WTC11 (cell line): Measurements from ENCODE around the gene WNT11. TPM values are rescaled to one million over a fixed set of nuclear protein-coding genes. Genes with fewer than 3 reads are reported as not detected.

Experiments used
- ATAC-seq: fragments of 200-7000 bp; cut with Tn5 transposase; 2 replicates; pipeline ENCODE4 v1.10.0; 2021; ENCODE audit warnings: mild to moderate bottlenecking, moderate library complexity
- CTCF ChIA-PET: fragments of 300-600 bp; sonication (Branson Sonifier 250); formaldehyde crosslinking; loops from one replicate; lab custom pipeline; 2021; ENCODE audit warnings: antibody characterized with exemption; lab: Charles Lee
- POLR2A ChIA-PET: fragments of 350-600 bp; sonication (Branson Sonifier 250); formaldehyde crosslinking; loops from one replicate; lab custom pipeline; 2021; ENCODE audit warnings: antibody characterized with exemption; lab: Charles Lee
- DNase-seq: peaks from one replicate; pipeline ENCODE4 v3.0.0; 2021; ENCODE audit warnings: low spot score
- H3K27ac Mint-ChIP-seq: 2 replicates; pipeline ENCODE4 v1.8.0; 2021; ENCODE audit warnings: mixed read lengths
- H3K27me3 Mint-ChIP-seq: 2 replicates; pipeline ENCODE4 v1.8.0; 2021; ENCODE audit warnings: low read depth, mild to moderate bottlenecking, moderate library complexity, mixed read lengths
- H3K36me3 Mint-ChIP-seq: 2 replicates; pipeline ENCODE4 v1.8.0; 2021; ENCODE audit warnings: mixed read lengths
- H3K4me1 Mint-ChIP-seq: 2 replicates; pipeline ENCODE4 v1.8.0; 2022; ENCODE audit warnings: mixed read lengths
- H3K4me3 Mint-ChIP-seq: 2 replicates; pipeline ENCODE4 v1.8.0; 2021; ENCODE audit warnings: mild to moderate bottlenecking, moderate library complexity, mixed read lengths
- H3K9me3 Mint-ChIP-seq: 2 replicates; pipeline ENCODE4 v1.8.0; 2021; ENCODE audit warnings: mixed read lengths
- AR ChIP-seq: fragments of 250-450 bp; sonication (Bioruptor Pico); IDR thresholded peaks from 2 replicates; pipeline ENCODE4 v1.9.0; 2021; ENCODE audit warnings: mild to moderate bottlenecking
- ATF2 ChIP-seq: sonication (generic); formaldehyde crosslinking; IDR thresholded peaks from 2 replicates; pipeline ENCODE4 v1.8.1; 2022; ENCODE audit warnings: low read depth, missing genetic modification reagents, borderline replicate concordance
- ATF3 ChIP-seq: sonication (generic); formaldehyde crosslinking; conservative IDR thresholded peaks from 2 replicates; pipeline ENCODE4 v1.8.1; 2022; ENCODE audit warnings: mild to moderate bottlenecking, missing genetic modification reagents
- ATF6 ChIP-seq: sonication (generic); formaldehyde crosslinking; IDR thresholded peaks from 2 replicates; pipeline ENCODE4 v1.8.1; 2023; ENCODE audit warnings: mild to moderate bottlenecking, missing genetic modification reagents
- E2F4 ChIP-seq: sonication (generic); formaldehyde crosslinking; IDR thresholded peaks from 2 replicates; pipeline ENCODE4 v1.8.1; 2022; ENCODE audit warnings: low read depth, mild to moderate bottlenecking, moderate library complexity, missing genetic modification reagents, borderline replicate concordance
- EMX1 ChIP-seq: fragments of 250-450 bp; sonication (Bioruptor Pico); IDR thresholded peaks from 2 replicates; pipeline ENCODE4 v1.8.0; 2021; ENCODE audit warnings: mild to moderate bottlenecking
- FOXJ3 ChIP-seq: sonication (generic); formaldehyde crosslinking; IDR thresholded peaks from 2 replicates; pipeline ENCODE4 v1.9.0; 2021; ENCODE audit warnings: missing genetic modification reagents, mild to moderate bottlenecking, borderline replicate concordance
- STAT6 ChIP-seq: sonication (generic); formaldehyde crosslinking; conservative IDR thresholded peaks from 2 replicates; pipeline ENCODE4 v1.8.1; 2023; ENCODE audit warnings: mild to moderate bottlenecking, low read depth, missing genetic modification reagents, moderate library complexity
- ZNF219 ChIP-seq: sonication (generic); formaldehyde crosslinking; IDR thresholded peaks from 2 replicates; pipeline ENCODE4 v1.8.0; 2023; ENCODE audit warnings: missing genetic modification reagents, mild to moderate bottlenecking, borderline replicate concordance
- ZNF423 ChIP-seq: fragments of 250-450 bp; sonication (Bioruptor Pico); IDR thresholded peaks from 2 replicates; pipeline ENCODE4 v2.1.2; 2022; ENCODE audit warnings: mild to moderate bottlenecking, moderate library complexity
- ZNF425 ChIP-seq: fragments of 250-450 bp; sonication (Bioruptor Pico); conservative IDR thresholded peaks from 2 replicates; pipeline ENCODE4 v1.9.0; 2021; ENCODE audit warnings: mild to moderate bottlenecking
- total RNA-seq: library from RNA; stranded (reverse); gene quantifications from 3 replicates; pipeline ENCODE4 v1.2.3, GENCODE V29; 2021

WNT11 gene
- total RNA-seq, 1 experiment from 2014 or later, result 0.79 TPM

GRCh38 chr11:76226626-76227025 lies 20.3 kb upstream of the WNT11 start:
- Mint-ChIP-seq H3K9me3 (no peaks in the 10 kb centered on the region), H3K27ac (no peak overlapping the region), H3K27me3 (no peaks in the 10 kb centered on the region; the same call in 1 of the 2 replicates), H3K36me3 (no peaks in the 10 kb centered on the region), H3K4me3 (no peak overlapping the region), H3K4me1 (no peaks in the 10 kb centered on the region)
- POLR2A ChIA-PET, result no interaction called here
- DNase-seq (no peak), ATAC-seq (no peak)
- CTCF ChIA-PET, result interaction anchor here (0.7 to 1.0 kb wide), 3 partner anchors 18 to 92 kb away, joined by 3 to 4 read pairs (median 3); no protein-coding TSS in a partner anchor
- TF ChIP-seq ZNF425 (CRISPR knock-in tag) (no peak), ATF6 (CRISPR knock-in tag) (no peak), ZNF423 (no peak), EMX1 (CRISPR knock-in tag) (no peak), FOXJ3 (CRISPR knock-in tag) (no peak), AR (CRISPR knock-in tag) (no peak), E2F4 (no peak), STAT6 (CRISPR knock-in tag) (no peak), ATF3 (CRISPR knock-in tag) (no peak), ZNF219 (CRISPR knock-in tag) (no peak), ATF2 (CRISPR knock-in tag) (no peak)
- TF ChIP-seq, all 79 proteins: peak for 0
